HG03342 (cell line): Measurements from ENCODE around the gene MROH2A.

Experiments
- ATAC-seq: cut with Tn5 transposase; IDR thresholded peaks from one replicate; pipeline ENCODE4 v1.9.1; 2021; ENCODE audit warnings: mild to moderate bottlenecking, moderate library complexity; ENCODE audit not compliant: unreplicated experiment

Gene MROH2A

GRCh38 chr2:233764761-233765160 is 13.4 kb upstream of the MROH2A start:
- no peak for ATAC-seq

- ATAC-seq: no peak
These were observed 11.7 kb upstream of the MROH2A start for GRCh38 chr2:233766416-233766815.

GRCh38 chr2:233768076-233768475 is 10.1 kb upstream of the MROH2A start:
- no peak for ATAC-seq

GRCh38 chr2:233769260-233769659 is 8.9 kb upstream of the MROH2A start:
- no peak for ATAC-seq

- no peak for ATAC-seq
These were observed 6.0 kb upstream of the MROH2A start for GRCh38 chr2:233772153-233772552.

- ATAC-seq: no peak
These were observed 5.5 kb upstream of the MROH2A start for GRCh38 chr2:233772583-233772982.

- no peak for ATAC-seq
These were observed 4.3 kb upstream of the MROH2A start for GRCh38 chr2:233773854-233774253.

GRCh38 chr2:233775414-233775813 is 2.7 kb upstream of the MROH2A start:
- no peak for ATAC-seq

GRCh38 chr2:233779722-233780121 is 1.6 kb downstream of the MROH2A start:
- ATAC-seq: no peak

GRCh38 chr2:233780771-233781170 is 2.6 kb downstream of the MROH2A start:
- ATAC-seq: no peak

- ATAC-seq: no peak
These were observed 11.4 kb downstream of the MROH2A start for GRCh38 chr2:233789554-233789953.

- ATAC-seq: no peak
These were observed 13.2 kb downstream of the MROH2A start for GRCh38 chr2:233791151-233791882.

GRCh38 chr2:233791883-233792329 is 13.8 kb downstream of the MROH2A start:
- no peak for ATAC-seq

GRCh38 chr2:233792720-233793119 is 14.6 kb downstream of the MROH2A start:
- ATAC-seq: no peak

GRCh38 chr2:233793465-233794127 is 15.5 kb downstream of the MROH2A start:
- no peak for ATAC-seq

- no peak for ATAC-seq
These were observed 16.1 kb downstream of the MROH2A start for GRCh38 chr2:233794128-233794658.

- no peak for ATAC-seq
These were observed 17.6 kb downstream of the MROH2A start for GRCh38 chr2:233795735-233796171.

- no peak for ATAC-seq
These were observed 18.1 kb downstream of the MROH2A start for GRCh38 chr2:233796254-233796653.

GRCh38 chr2:233798335-233799086 is 20.4 kb downstream of the MROH2A start:
- ATAC-seq: no peak

- ATAC-seq: no peak
These were observed 21.0 kb downstream of the MROH2A start for GRCh38 chr2:233799087-233799665.

- no peak for ATAC-seq
These were observed 21.6 kb downstream of the MROH2A start for GRCh38 chr2:233799716-233800115.
